ENCODE data around the gene ADD3. TPM values are rescaled to one million over a fixed set of nuclear protein-coding genes. Genes with fewer than 3 reads are reported as not detected.

The ADD3 gene, protein sequence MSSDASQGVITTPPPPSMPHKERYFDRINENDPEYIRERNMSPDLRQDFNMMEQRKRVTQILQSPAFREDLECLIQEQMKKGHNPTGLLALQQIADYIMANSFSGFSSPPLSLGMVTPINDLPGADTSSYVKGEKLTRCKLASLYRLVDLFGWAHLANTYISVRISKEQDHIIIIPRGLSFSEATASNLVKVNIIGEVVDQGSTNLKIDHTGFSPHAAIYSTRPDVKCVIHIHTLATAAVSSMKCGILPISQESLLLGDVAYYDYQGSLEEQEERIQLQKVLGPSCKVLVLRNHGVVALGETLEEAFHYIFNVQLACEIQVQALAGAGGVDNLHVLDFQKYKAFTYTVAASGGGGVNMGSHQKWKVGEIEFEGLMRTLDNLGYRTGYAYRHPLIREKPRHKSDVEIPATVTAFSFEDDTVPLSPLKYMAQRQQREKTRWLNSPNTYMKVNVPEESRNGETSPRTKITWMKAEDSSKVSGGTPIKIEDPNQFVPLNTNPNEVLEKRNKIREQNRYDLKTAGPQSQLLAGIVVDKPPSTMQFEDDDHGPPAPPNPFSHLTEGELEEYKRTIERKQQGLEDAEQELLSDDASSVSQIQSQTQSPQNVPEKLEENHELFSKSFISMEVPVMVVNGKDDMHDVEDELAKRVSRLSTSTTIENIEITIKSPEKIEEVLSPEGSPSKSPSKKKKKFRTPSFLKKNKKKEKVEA
- total RNA-seq = 44.8 and 45.1 TPM in 2 replicates

DNA sequence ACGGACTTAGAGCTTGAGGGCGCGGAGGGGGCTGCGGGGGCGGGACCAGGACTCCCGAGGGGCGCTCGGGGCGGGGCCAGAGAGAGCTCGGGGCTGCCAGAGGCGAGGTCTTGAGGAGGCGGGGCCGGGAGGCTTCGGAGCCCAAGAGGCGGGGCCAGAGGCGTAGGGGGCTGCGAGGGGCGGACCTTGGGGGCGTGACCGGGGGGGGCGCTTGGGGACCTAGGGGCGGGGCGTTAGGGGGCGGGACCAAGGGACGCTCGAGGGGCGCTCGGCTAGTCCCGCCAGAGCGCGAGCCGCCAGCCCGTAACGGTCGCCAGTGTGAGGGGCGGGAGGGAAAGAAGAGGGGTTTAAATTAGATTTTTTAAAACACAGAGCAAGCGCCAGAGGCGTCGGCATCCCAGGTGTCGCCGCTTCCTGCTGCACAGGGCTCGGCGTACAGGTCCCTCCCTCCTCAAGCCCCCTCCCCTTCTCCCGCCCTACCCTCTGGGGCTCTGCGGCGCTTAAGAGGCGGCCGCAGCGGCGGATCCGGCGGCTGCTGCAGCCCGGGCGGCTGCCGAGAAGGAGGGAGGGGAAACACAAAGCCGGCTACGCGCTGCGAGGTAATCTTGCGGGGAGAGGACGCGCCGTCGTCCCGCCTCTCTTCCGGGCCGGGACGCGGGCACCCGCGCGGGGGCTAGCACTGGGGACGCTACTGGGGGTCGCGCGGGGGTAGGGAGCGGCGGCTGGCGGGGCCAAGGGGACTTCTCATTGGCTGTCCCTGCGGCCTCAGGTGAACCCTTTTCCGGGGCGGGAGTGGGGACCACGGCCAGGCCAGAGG is at the start of gene ADD3:
TSS of gene ADD3 (plus strand) at position 284 of the 817 bp plus-strand sequence. CDS start 92,670 bp downstream, outside the sequence.

Other genes starting within 250 kb of the ADD3 start
- gene XPNPEP1, start 84.5 kb upstream of the ADD3 start, total RNA-seq = 91.6 and 149 TPM in 2 replicates
- gene MXI1, start 199.6 kb downstream of the ADD3 start, total RNA-seq = 42.9 and 65.2 TPM in 2 replicates

All from tracheal epithelial cell (primary cell).